Panc1 (cell line): Measurements from ENCODE around the gene IFIT5. TPM values are rescaled to one million over a fixed set of nuclear protein-coding genes. Genes with fewer than 3 reads are reported as not detected.

Experiments
- ATAC-seq: fragments of 200-7000 bp; cut with Tn5 transposase; 2 replicates; pipeline ENCODE4 v1.9.1; 2020; ENCODE audit warnings: mild to moderate bottlenecking, moderate library complexity
- BruUV-seq: library from RNA; stranded (reverse); fragments of 400-500 nt; replicated peaks from 2 replicates; lab custom pipeline; 2021; lab: Mats Ljungman, UMichigan
- CTCF ChIA-PET: fragments of 300-600 bp; sonication (Branson Sonifier 250); formaldehyde crosslinking; loops from one replicate; lab custom pipeline; 2022; ENCODE audit warnings: antibody characterized with exemption; lab: Charles Lee
- POLR2A ChIA-PET: fragments of 300-600 bp; sonication (Branson Sonifier 250); formaldehyde crosslinking; loops from one replicate; lab custom pipeline; 2022; ENCODE audit warnings: antibody characterized with exemption; lab: Charles Lee
- DNase-seq: peaks from one replicate; pipeline ENCODE4 v3.0.0-alpha.2; 2010; ENCODE audit warnings: low read depth, low spot score
- H3K27ac ChIP-seq: 2 replicates; pipeline ENCODE4 v1.5.1; 2011; ENCODE audit warnings: mild to moderate bottlenecking, low read length, inconsistent platforms
- H3K27me3 ChIP-seq: fragments of 200-500 bp; sonication (Bioruptor generic); 2 replicates; pipeline ENCODE4 v1.6.0; 2014; ENCODE audit warnings: low read length, inconsistent platforms; ENCODE audit not compliant: control insufficient read depth, insufficient read depth
- H3K36me3 ChIP-seq: fragments of 200-500 bp; sonication (Bioruptor generic); 2 replicates; pipeline ENCODE4 v1.5.1; 2014; ENCODE audit warnings: inconsistent platforms, mild to moderate bottlenecking, low read length, moderate library complexity; ENCODE audit not compliant: control insufficient read depth, insufficient read depth
- H3K4me1 ChIP-seq: 2 replicates; pipeline ENCODE4 v1.5.1; 2011; ENCODE audit warnings: inconsistent platforms, mild to moderate bottlenecking, low read length, moderate library complexity; ENCODE audit not compliant: control insufficient read depth, insufficient read depth
- H3K4me3 ChIP-seq, 2 experiments: 2 replicates each; pipeline ENCODE4 v1.5.1; 2011 to 2012; ENCODE audit warnings: low read depth in 2 of 2, low read length in 2 of 2, mild to moderate bottlenecking in 2 of 2, inconsistent platforms in 1 of 2, moderate library complexity in 1 of 2
- H3K9me3 ChIP-seq: fragments of 200-500 bp; sonication (Bioruptor generic); 2 replicates; pipeline ENCODE4 v1.5.1; 2014; ENCODE audit warnings: low read depth, mild to moderate bottlenecking, inconsistent platforms, low read length, moderate library complexity; ENCODE audit not compliant: control insufficient read depth, insufficient read depth
- CTCF ChIP-seq: fragments of 450-650 bp; IDR thresholded peaks from 2 replicates; pipeline ENCODE4 v1.5.1; 2017; ENCODE audit warnings: mild to moderate bottlenecking
- POLR2AphosphoS5 ChIP-seq: IDR thresholded peaks from 2 replicates; pipeline ENCODE4 v1.6.1; 2012; ENCODE audit warnings: mild to moderate bottlenecking, low read depth, low read length, moderate library complexity
- REST ChIP-seq, 2 experiments: IDR thresholded peaks; 2 replicates each; pipeline ENCODE4 v1.6.1; 2011 to 2012; ENCODE audit warnings: low read depth in 2 of 2, control low read depth in 1 of 2, low read length in 1 of 2, mild to moderate bottlenecking in 1 of 2, moderate library complexity in 1 of 2; ENCODE audit not compliant: insufficient read depth in 1 of 2
- SIN3A ChIP-seq: IDR thresholded peaks from 2 replicates; pipeline ENCODE4 v1.6.1; 2012; ENCODE audit warnings: low read depth, mild to moderate bottlenecking, low read length, moderate library complexity, borderline replicate concordance; ENCODE audit not compliant: insufficient read depth
- TCF7L2 ChIP-seq: IDR thresholded peaks from 2 replicates; pipeline ENCODE4 v1.6.1; 2011; ENCODE audit warnings: mild to moderate bottlenecking, low read depth, low read length, inconsistent platforms
- in situ Hi-C: cut with HindIII; loops from 2 replicates; pipeline ENCODE4 v1.10.0; 2016; ENCODE audit warnings: low sequenced_read_pairs, low pct_unique_long_range_greater_than_20kb
- intact Hi-C: fragments of 100-400 bp; cut with micrococcal nuclease; formaldehyde crosslinking; loops from one replicate; pipeline ENCODE4 v1.10.0; 2022; ENCODE audit not compliant: unreplicated experiment
- total RNA-seq: library from RNA; stranded (reverse); gene quantifications from one replicate; pipeline ENCODE4 v1.2.1, GENCODE V29; 2021; ENCODE audit not compliant: unreplicated experiment

Gene IFIT5
- total RNA-seq, 1 experiment from 2014 or later = 11.1 TPM

- H3K27me3 ChIP-seq = no peaks in the 10 kb centered on the region; the same call in 1 of the 2 replicates
- intact Hi-C loops = no loop called here
- ATAC-seq (no peak), DNase-seq (no peak)
- ChIA-PET CTCF (no interaction called here), POLR2A (no interaction called here)
- no peak overlapping the region for H3K4me3 ChIP-seq
- no peak overlapping the region for H3K27ac ChIP-seq
- TF ChIP-seq REST (IDR thresholded peaks at IDR 0.05; ENCODE audit: insufficient read depth in 1 of 2, low read depth in 2 of 2, low read length in 1 of 2) = no peak
- TF ChIP-seq POLR2AphosphoS5 = no peak
- no peak for TF ChIP-seq SIN3A
- no peak for TF ChIP-seq CTCF
- no peak for TF ChIP-seq TCF7L2
- H3K36me3 ChIP-seq = no peaks in the 10 kb centered on the region
- in situ Hi-C loops = no loop called here
- 0 out of 2 replicates have a peak, but pooled peaks cover 4% of the 10 kb centered on the region for H3K4me1 ChIP-seq
- BruUV-seq = no TSS peak
- H3K9me3 ChIP-seq = no peaks in the 10 kb centered on the region
Measured at GRCh38 chr10:89469517-89469916, 55.1 kb downstream of the IFIT5 start.

Other genes with a start within 250 kb of the IFIT5 start
- gene CH25H, start 207.3 kb upstream of the IFIT5 start, total RNA-seq = 0.10 TPM
- gene LIPA, start 162.8 kb upstream of the IFIT5 start, total RNA-seq = 172 TPM
- gene IFIT2, start 112.5 kb upstream of the IFIT5 start, total RNA-seq = 31.6 TPM
- 29.8 TPM for gene IFIT3, start 86.6 kb upstream of the IFIT5 start, total RNA-seq
- not detected for gene IFIT1B, start 36.5 kb upstream of the IFIT5 start, total RNA-seq
- 43.8 TPM for gene IFIT1, start 21.9 kb upstream of the IFIT5 start, total RNA-seq
- not detected for gene SLC16A12, start 121.0 kb downstream of the IFIT5 start, total RNA-seq
- gene PANK1, start 230.7 kb downstream of the IFIT5 start, total RNA-seq = 11.0 TPM